Large intestine (tissue), 3 donors: ENCODE measurements around the gene CCL3. TPM values are rescaled to one million over a fixed set of nuclear protein-coding genes. Genes with fewer than 3 reads are reported as not detected.
"Not testable (repeated sequence)": the region's sequence is repeated elsewhere in the genome, so short reads cannot be mapped to it uniquely, and the experiment has no call there.

Experiments
- DNase-seq, 2 donors: peaks; one replicate each; pipeline versions ENCODE4 v3.0.0 to v3.0.0-alpha.2; 2013
- H3K27ac ChIP-seq: one replicate; pipeline ENCODE4 v1.5.1; 2013; ENCODE audit warnings: low read length
- H3K27me3 ChIP-seq: 2 replicates; pipeline ENCODE4 v1.6.1; 2013; ENCODE audit warnings: low read length; ENCODE audit not compliant: control insufficient read depth, insufficient read depth
- H3K36me3 ChIP-seq: 2 replicates; pipeline ENCODE4 v1.6.1; 2013; ENCODE audit warnings: low read length; ENCODE audit not compliant: control insufficient read depth, insufficient read depth
- H3K4me1 ChIP-seq: one replicate; pipeline ENCODE4 v1.6.1; 2013; ENCODE audit warnings: low read length; ENCODE audit not compliant: control insufficient read depth, insufficient read depth
- H3K4me3 ChIP-seq: one replicate; pipeline ENCODE4 v1.5.1; 2013; ENCODE audit warnings: low read length
- H3K9me3 ChIP-seq: one replicate; pipeline ENCODE4 v1.6.1; 2013; ENCODE audit warnings: mild to moderate bottlenecking, low read depth, low read length, moderate library complexity; ENCODE audit not compliant: control insufficient read depth
- WGBS: methylation state at CpG from one replicate; pipeline ENCODE4 v1.1.5; 2013; ENCODE audit warnings: low lambda C conversion rate; ENCODE audit not compliant: insufficient coverage; 5-methylcytosine and 5-hydroxymethylcytosine counted together
- polyA plus RNA-seq: library from polyadenylated mRNA; unstranded; fragments of 120-200 nt; gene quantifications from one replicate; pipeline ENCODE4 v1.2.1, GENCODE V29; 2013

CCL3 gene
- polyA plus RNA-seq, 1 donor: 11.7 TPM

DNA sequence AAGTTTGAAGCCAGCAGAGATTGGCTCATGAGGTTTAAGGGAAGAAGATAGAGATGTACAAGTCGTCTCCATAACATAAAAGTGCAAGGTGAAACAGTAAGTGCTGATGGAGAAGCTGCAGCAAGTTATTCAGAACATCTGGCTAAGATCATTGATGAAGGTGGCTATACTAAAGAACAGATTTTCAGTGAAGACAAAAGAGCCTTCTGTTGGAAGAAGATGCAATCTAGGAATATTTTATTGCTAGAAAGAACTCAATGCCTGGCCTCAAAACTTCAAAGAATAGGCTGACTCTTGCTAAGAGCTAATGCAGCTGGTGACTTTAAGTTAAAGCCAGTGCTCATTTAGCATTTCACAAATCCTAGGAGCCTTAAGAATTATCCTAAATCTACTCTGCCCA is 39.7 kb upstream of the CCL3 start:
- WGBS: 83% methylated on average over 1 of the region's 1 CpG

DNA sequence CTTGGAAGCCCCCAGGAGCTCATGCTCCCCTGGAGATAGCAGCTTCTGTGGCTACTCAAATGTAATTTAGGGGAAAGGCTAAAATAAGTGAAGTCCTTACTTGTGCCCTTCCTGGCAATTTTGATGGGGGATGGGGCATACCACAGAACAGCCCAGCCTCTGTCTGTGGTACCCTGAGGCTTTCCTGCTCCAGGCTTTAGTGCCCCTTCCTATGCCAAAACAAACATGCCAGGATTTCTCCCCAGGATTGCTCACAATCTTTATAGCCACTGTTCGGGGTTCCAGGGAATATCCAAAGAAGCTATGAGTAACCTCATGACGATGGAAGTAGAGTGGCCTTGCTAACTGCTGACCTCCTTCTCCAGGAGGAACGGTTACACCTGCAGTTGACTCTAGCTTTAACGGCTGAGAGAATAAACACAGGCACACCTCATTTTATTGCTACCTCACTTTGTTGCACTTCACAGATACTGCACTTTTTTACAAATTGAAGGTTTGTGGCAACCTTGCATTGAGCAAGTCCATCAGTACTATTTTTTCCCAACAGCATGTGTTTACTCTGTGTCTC is 38.6 kb upstream of the CCL3 start:
- H3K4me3 ChIP-seq: no peak overlapping the region
- no peaks in the 10 kb centered on the region for H3K36me3 ChIP-seq
- peaks cover 9% of the 10 kb centered on the region for H3K4me1 ChIP-seq
- peak overlapping the region; percentile 2 for H3K27ac ChIP-seq
- H3K27me3 ChIP-seq: no peaks in the 10 kb centered on the region
- DNase-seq: peak; percentile 34 to 66
- WGBS: no CpG with 5 or more reads among the region's 4 CpGs
- peaks cover 13% of the 10 kb centered on the region for H3K9me3 ChIP-seq

More for the DNA sequence above, 39.7 kb upstream of the CCL3 start:
- no peaks in the 10 kb centered on the region for H3K27me3 ChIP-seq
- peaks cover 16% of the 10 kb centered on the region for H3K4me1 ChIP-seq
- DNase-seq: no peak
- no peak overlapping the region for H3K27ac ChIP-seq
- H3K4me3 ChIP-seq: no peak overlapping the region
- H3K9me3 ChIP-seq: peaks cover 13% of the 10 kb centered on the region
- H3K36me3 ChIP-seq: no peaks in the 10 kb centered on the region

DNA sequence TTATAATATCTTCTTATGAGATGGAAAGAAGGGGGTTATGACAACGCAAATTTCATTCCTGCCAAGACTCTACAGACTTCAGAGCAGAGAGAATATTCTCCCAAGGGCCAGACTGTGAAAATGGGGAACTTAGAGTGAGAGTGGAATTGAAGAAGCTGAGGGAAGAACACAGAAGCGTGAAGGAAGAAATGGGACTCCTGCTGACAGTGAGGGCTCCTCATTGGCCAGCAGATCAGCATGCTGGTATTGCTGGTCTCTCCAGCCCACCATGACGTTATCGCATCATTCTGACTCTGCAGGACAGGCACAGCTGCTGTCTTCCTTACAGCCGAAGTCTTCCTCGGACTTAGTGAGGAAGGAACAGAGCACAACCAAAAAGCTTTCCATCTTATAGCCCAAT is 38.0 kb upstream of the CCL3 start:
- Histone ChIP-seq H3K4me1 (peaks cover 9% of the 10 kb centered on the region), H3K36me3 (no peaks in the 10 kb centered on the region), H3K27ac (no peak overlapping the region), H3K27me3 (no peaks in the 10 kb centered on the region), H3K9me3 (peaks cover 13% of the 10 kb centered on the region), H3K4me3 (no peak overlapping the region)
- DNase-seq: no peak
- no CpG with 5 or more reads among the region's 6 CpGs for WGBS

DNA sequence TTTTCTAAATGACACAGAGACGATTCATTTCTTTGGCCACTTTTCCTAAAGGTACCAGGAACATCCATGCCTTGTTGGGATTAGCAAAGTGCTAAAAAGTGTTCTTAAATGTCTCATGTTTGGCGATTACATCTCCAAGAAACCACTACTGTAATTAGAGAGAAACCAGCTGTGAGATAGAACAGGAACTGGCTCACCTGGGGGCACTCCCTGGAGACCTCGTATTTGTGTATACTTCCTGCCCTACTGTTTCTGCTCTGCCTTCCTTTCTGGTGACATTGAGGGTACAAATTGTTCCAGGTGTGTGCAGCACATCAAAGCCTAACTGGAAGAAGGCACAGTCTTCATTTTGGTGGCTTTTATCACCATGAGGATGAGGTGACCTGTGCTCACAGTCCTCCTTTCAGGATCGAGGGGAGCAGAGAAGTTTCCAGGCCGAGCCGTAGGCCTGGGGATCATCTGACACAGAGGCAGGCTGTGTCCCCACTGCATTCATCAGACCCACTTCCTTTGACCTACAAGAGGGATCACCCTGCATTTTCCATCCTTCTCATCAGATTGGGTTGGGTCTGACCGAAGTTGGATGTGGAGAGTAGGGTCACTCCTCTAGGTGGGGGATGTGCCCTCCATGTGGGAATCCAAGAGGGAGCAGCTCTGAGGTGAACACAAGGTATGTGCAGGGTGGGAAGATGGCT is 37.4 kb upstream of the CCL3 start:
- Histone ChIP-seq H3K4me3 (no peak overlapping the region), H3K36me3 (no peaks in the 10 kb centered on the region), H3K4me1 (peaks cover 9% of the 10 kb centered on the region), H3K27me3 (no peaks in the 10 kb centered on the region), H3K9me3 (peaks cover 13% of the 10 kb centered on the region), H3K27ac (no peak overlapping the region)
- no peak for DNase-seq
- 67% methylated on average over 1 of the region's 7 CpGs for WGBS

DNA sequence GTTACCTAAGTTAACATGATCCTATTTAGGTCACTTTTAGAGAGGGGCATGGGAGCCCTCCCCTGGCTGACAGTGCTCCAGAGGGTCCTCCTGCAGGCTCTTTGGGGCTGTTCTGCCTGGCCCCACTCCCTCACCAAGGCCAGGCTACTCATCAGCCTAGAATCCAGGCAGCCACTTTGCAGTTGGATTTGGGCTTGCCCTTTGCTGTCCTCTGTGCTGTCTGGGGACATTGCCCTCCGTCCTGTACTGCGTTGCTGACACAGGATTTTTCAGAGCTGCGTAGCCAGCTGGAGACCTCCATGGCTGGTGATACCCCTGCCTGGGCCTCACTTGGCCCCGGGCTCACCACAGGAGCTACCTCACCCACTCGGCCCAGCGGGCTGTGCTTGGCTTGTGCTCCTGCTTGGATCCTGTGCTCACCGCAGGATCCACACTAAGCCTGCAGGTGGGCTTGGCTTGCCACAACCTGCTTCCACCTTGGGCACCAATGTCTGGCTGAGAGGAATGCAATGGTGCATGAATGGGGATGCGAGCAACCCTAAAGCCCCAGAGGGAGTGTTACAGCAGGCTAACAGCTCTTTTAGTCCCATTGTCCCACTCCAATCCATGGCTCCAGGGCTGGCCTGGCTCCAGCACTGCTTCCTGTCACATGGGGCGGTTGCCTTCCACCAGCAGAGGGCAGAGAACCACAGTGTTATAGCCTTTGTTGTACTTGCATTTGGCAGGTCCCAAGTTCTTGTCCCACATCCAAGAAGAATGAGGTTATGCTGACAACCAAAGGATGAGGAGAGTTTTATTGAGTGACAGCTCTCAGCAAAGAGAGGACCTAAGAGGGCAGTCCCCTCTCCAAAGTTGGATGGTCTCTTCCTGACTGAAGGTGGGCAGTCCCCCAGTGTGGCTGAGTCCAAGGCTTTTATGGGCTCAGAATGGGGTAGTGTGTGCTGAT is 35.2 kb upstream of the CCL3 start:
- Histone ChIP-seq H3K27me3 (no peaks in the 10 kb centered on the region), H3K4me1 (peaks cover 9% of the 10 kb centered on the region), H3K27ac (no peak overlapping the region), H3K4me3 (no peak overlapping the region), H3K9me3 (peaks cover 13% of the 10 kb centered on the region), H3K36me3 (no peaks in the 10 kb centered on the region)
- WGBS: no CpG with 5 or more reads among the region's 9 CpGs
- no peak for DNase-seq

DNA sequence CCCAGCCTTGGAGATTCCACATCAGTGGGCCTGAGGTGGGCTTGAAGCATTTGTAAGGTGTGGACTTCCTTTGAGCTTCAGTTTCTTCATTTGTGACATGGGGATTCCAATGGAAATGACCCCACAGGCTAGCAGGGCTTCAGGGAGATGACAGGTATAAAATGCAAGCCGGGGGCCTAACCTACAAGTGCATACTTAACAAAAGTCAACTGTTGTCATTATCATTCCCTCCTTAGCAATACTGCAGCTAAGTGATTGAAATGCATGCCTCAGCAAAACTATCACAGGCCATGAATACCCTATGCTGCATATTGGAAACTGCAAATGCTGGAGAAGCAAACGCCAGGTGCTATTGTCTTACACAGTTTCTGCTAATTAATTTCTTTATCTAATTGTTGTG is 33.5 kb upstream of the CCL3 start:
- H3K4me1 ChIP-seq: no peaks in the 10 kb centered on the region
- DNase-seq: no peak
- H3K27ac ChIP-seq: no peak overlapping the region
- 100% methylated on average over 1 of the region's 2 CpGs for WGBS
- no peak overlapping the region for H3K4me3 ChIP-seq
- H3K36me3 ChIP-seq: no peaks in the 10 kb centered on the region
- peaks cover 13% of the 10 kb centered on the region for H3K9me3 ChIP-seq
- H3K27me3 ChIP-seq: no peaks in the 10 kb centered on the region

DNA sequence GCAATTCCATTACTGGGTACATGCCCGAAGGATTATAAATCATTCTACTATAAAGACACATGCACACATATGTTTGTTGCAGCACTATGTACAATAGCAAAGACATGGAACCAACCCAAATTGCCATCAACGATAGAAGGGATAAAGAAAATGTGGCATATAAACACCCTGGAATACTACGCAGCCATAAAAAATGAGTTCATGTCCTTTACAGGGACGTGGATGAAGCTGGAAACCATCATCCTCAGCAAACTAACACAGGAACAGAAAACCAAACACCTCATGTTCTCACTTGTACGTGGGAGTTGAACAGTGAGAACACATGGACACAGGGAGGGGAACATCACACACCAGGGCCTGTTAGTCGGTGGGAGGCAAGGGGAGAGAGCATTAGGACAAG is 31.2 kb upstream of the CCL3 start:
- WGBS: 79% methylated on average over 2 of the region's 6 CpGs
- not testable (repeated sequence) for H3K4me1 ChIP-seq

DNA sequence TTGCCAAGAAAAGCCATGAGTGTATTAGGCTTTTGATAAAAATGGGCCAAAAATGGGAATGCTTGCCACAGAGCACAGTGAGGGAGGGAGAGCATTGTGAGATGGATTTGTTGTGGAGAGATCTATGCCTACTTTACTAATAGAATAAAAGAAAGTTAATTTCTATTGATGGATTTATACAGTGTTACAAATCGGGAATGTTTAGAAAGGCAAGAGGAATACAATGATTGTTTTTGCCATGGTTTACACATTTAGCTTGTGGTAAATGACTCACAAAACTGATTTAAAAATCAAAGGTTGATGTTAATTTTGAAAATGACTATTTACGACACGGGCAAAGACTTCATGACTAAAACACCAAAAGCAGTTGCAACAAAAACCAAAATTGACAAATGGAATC is 30.3 kb upstream of the CCL3 start:
- no peak overlapping the region for H3K27ac ChIP-seq
- WGBS: 100% methylated on average over 1 of the region's 3 CpGs
- H3K9me3 ChIP-seq: peaks cover 6% of the 10 kb centered on the region
- no peak overlapping the region for H3K4me3 ChIP-seq
- no peaks in the 10 kb centered on the region for H3K36me3 ChIP-seq
- DNase-seq: no peak
- H3K27me3 ChIP-seq: no peaks in the 10 kb centered on the region
- H3K4me1 ChIP-seq: no peaks in the 10 kb centered on the region

More for the DNA sequence above, 31.2 kb upstream of the CCL3 start:
- not testable (repeated sequence) for H3K36me3 ChIP-seq, H3K27ac ChIP-seq, H3K4me3 ChIP-seq, H3K27me3 ChIP-seq, DNase-seq
- peaks cover 13% of the 10 kb centered on the region for H3K9me3 ChIP-seq

DNA sequence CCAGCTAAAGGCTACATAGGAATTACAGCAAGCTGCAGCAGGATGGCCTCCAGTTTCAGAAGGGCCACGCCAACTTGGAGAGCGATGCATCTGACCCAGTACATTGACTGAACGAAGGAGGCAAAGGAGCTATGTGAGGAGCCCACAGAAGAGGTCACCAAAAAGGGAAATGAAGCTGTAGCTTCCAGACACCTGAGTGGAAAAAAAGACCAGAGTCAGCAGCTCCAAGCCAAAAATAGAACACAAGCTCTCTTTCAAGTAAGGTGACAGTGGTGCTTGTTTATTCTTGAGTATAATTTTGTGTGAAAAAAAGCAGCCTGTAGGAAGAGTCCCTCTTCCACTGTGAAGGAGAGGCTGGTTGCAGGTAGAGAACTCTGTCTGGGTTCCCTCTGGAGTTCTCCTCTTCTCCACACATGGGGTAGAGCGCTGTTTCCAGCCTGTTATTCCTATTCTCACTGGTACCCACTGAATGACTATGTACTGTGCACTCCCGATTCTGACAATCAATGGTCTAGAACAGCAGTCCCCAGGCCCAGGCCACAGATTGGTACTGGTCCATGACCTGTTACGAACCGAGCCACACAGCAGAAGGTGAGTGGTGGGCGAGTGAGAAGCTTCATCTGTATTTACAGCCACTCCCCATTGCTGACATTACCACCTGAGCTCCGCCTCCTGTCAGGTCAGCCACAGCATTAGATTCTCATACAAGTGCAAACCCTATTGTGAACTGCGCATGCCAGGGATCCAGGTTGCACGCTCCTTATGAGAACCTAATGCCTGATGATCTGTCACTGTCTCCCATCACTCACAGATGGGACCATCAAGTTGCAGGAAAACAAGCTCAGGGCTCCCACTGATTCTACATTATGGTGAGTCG is 28.8 kb upstream of the CCL3 start:
- H3K27ac ChIP-seq: no peak overlapping the region
- no peaks in the 10 kb centered on the region for H3K4me1 ChIP-seq
- DNase-seq: no peak
- H3K9me3 ChIP-seq: no peaks in the 10 kb centered on the region
- H3K36me3 ChIP-seq: no peaks in the 10 kb centered on the region
- H3K4me3 ChIP-seq: no peak overlapping the region
- no CpG with 5 or more reads among the region's 12 CpGs for WGBS
- no peaks in the 10 kb centered on the region for H3K27me3 ChIP-seq
